Measurements from ENCODE around the gene CPLX3.

- TF ChIP-seq POLR2A (IDR thresholded peaks at IDR 0.05) (no peak), POLR2AphosphoS5 (IDR thresholded peaks at IDR 0.05) (no peak), EP300 (IDR thresholded peaks at IDR 0.05; ENCODE audit: low read depth) (no peak)
- TF ChIP-seq, protein P1, sequence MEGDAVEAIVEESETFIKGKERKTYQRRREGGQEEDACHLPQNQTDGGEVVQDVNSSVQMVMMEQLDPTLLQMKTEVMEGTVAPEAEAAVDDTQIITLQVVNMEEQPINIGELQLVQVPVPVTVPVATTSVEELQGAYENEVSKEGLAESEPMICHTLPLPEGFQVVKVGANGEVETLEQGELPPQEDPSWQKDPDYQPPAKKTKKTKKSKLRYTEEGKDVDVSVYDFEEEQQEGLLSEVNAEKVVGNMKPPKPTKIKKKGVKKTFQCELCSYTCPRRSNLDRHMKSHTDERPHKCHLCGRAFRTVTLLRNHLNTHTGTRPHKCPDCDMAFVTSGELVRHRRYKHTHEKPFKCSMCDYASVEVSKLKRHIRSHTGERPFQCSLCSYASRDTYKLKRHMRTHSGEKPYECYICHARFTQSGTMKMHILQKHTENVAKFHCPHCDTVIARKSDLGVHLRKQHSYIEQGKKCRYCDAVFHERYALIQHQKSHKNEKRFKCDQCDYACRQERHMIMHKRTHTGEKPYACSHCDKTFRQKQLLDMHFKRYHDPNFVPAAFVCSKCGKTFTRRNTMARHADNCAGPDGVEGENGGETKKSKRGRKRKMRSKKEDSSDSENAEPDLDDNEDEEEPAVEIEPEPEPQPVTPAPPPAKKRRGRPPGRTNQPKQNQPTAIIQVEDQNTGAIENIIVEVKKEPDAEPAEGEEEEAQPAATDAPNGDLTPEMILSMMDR (IDR thresholded peaks at IDR 0.05): peak in 2 of 5 experiments; percentile 9 to 17
These were observed 47.5 kb downstream of the CPLX3 start for GRCh38 chr15:74873756-74874424.
